Subcutaneous adipose tissue (tissue), 4 donors: ENCODE measurements around the gene IL4R. TPM values are rescaled to one million over a fixed set of nuclear protein-coding genes. Genes with fewer than 3 reads are reported as not detected.

ENCODE experiments used
- CTCF ChIP-seq: fragments of 450-650 bp; IDR thresholded peaks from one replicate; pipeline ENCODE4 v1.5.1; 2016; ENCODE audit warnings: low read depth, mild to moderate bottlenecking, control low read depth, antibody characterized with exemption, moderate library complexity
- total RNA-seq, 4 donors: library from RNA; depleted of rRNA; stranded (reverse); fragments of >200 nt; gene quantifications; one replicate each; pipeline ENCODE4 v1.1.0, GENCODE V29; 2016

Gene IL4R
- total RNA-seq, 4 donors from 2014 or later, result 14.7 to 37.3 (median 30.4) TPM

GRCh38 chr16:27285676-27286196 is 28.0 kb upstream of the IL4R start:
- TF ChIP-seq CTCF, result no peak

- no peak for TF ChIP-seq CTCF
Observed at GRCh38 chr16:27286451-27286850, 27.3 kb upstream of the IL4R start.

- TF ChIP-seq CTCF, result no peak
Observed at GRCh38 chr16:27287051-27287811, 26.5 kb upstream of the IL4R start.

GRCh38 chr16:27287887-27288286 is 25.9 kb upstream of the IL4R start:
- no peak for TF ChIP-seq CTCF

GRCh38 chr16:27289669-27290068 is 24.1 kb upstream of the IL4R start:
- no peak for TF ChIP-seq CTCF

- no peak for TF ChIP-seq CTCF
Observed at GRCh38 chr16:27290562-27290961, 23.2 kb upstream of the IL4R start.

- TF ChIP-seq CTCF, result no peak
Observed at GRCh38 chr16:27291106-27291505, 22.7 kb upstream of the IL4R start.
